GM18511 (cell line): ENCODE measurements around the gene SLC6A2.
A peak's percentile ranks its signal among the peaks of the same experiment; 100 is the strongest.

Source experiments
- ATAC-seq: cut with Tn5 transposase; IDR thresholded peaks from one replicate; pipeline ENCODE4 v1.9.1; 2021; ENCODE audit warnings: mild to moderate bottlenecking, moderate library complexity; ENCODE audit not compliant: unreplicated experiment

Gene SLC6A2

GRCh38 chr16:55668340-55669281, 12.8 kb downstream of the SLC6A2 start:
- no peak for ATAC-seq

- ATAC-seq = no peak
These were observed 15.6 kb downstream of the SLC6A2 start for GRCh38 chr16:55671206-55671973.

GRCh38 chr16:55671974-55672280, 16.1 kb downstream of the SLC6A2 start:
- ATAC-seq = no peak

DNA sequence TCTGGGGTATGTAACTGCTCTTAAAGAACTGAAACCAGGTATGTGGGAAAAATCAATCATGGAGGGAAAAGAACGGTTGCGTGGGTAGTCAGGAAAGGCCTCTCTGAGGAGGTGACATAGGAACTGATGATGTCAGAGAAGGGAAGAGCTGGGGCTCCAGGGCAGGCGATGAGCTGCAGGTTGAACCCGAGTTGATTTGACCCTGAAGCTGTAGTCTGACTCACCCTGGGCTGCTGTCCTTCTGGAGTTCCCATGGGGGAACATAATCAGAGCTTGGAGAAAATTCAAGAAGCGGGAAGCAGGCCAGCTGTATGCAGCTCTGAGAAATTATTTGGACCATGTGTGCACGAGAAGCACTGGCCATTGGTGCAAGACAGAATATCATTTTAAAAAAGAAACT, 16.7 kb downstream of the SLC6A2 start:
- no peak for ATAC-seq

DNA sequence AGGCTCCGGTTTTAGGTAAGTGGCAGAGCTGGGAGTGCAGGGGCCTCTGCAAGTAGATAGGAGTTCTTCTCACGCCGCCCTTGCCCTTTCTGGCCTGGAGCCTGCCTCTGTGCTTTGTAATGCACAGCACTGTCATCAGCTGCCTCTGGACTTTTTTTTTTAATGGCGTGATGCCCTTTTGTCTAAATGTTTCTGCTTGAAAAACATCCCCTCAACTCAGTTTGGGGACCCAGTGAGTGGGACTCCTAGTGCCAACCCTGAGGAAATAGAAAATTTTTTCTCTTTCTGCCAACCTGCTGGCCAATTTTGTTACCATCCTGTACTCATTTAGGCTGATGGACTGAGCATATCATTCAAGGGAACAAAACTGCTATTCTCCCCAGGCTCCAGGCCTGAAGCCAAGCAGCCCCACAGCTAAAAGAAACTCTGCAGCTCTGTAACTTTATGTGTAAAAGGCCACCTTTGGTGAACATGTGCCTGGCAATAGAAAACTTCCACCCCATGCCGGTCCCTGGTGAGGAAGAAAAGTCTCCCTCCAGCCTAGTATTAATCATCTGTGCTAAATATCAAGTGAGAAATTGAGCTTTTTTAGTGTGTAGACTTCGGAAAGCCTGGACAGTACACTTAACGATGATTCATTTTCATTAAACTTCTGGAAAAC, 22.5 kb downstream of the SLC6A2 start:
- no peak for ATAC-seq

DNA sequence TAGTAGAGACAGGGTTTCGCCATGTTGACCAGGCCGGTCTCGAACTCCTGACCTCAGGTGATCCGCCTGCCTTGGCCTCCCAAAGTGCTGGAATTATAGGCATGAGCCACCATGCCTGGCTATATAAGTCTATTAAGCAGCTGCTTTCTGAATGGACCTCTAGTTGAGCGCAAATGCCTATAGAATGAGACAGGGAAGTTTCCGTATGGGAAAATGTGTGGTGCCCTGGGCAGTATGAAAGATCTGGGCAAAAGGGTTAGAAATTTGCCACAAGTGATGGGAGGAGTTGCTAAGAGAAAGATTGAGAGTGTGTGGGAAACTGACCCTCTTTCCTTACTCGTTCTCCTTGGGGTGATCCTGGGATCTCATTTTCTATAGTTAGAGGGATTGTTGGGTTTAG, 26.3 kb downstream of the SLC6A2 start:
- no peak for ATAC-seq

GRCh38 chr16:55685973-55686372, 30.2 kb downstream of the SLC6A2 start:
- no peak for ATAC-seq

- no peak for ATAC-seq
These were observed 30.9 kb downstream of the SLC6A2 start for GRCh38 chr16:55686671-55687070.

DNA sequence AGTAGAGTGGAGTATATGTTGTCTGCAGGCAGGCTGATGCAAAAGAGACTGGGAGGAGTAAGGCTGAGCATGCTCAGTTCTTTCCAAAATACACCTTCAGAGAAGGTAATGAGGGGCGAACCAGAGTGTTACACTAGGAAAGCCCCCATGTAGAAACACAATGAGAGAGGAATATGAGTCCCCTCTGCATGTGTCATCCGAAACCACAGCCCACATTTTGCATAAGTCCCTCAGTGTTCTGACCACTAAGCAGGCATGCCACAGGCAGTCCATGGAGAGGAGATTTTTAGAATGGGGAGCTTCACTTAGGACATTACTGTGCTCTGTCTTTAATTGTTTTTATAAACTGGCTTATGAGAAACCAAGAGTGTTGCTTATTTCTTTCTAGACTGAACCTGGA, 32.0 kb downstream of the SLC6A2 start:
- ATAC-seq = no peak

- no peak for ATAC-seq
These were observed 35.1 kb downstream of the SLC6A2 start for GRCh38 chr16:55690841-55691240.

DNA sequence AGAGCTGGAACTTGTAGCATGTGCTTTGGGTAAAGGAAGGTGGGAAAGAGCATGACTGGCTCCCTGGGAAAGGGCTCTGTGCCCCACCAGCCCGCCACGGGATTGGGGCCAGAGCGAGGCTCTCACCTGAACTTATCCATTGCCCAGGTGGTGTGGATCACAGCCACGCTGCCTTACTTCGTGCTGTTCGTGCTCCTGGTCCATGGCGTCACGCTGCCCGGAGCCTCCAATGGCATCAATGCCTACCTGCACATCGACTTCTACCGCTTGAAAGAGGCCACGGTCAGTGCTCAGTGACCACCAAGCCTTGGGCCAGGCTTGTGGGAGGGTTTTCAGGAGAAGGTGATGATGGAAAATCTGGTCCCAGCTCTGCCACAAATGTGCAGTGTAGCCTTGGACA, 36.0 kb downstream of the SLC6A2 start:
- no peak for ATAC-seq

- no peak for ATAC-seq
These were observed 39.8 kb downstream of the SLC6A2 start for GRCh38 chr16:55695595-55695994.

DNA sequence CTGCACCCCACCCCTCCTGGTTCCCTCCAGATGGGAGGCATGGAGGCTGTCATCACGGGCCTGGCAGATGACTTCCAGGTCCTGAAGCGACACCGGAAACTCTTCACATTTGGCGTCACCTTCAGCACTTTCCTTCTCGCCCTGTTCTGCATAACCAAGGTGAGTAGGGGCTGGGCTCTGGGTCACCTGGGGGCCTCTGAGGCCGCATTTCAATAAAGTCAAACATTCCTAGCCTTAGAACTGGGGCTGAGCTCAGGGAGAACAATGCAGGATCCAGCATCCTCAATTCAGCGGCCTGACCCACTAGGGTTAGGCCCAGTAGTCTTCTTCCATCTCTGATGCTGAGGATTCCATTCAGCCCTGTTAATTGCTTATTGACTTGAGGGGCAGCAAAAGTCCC, 42.1 kb downstream of the SLC6A2 start:
- ATAC-seq = no peak

DNA sequence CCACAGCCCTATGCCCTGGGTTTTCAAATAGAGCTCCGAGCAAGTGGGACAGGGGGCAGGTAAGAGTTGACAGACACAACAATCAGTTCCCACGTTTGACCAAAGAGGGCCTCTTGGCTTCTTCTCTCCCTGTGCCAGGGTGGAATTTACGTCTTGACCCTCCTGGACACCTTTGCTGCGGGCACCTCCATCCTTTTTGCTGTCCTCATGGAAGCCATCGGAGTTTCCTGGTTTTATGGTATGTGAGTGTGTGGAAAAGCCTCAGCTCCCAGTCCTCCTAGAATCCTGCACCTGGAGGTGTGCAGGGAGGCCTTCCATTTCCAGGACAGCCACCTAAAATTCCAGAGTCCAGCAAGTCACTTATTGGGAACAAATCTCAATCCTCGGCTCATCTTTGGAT, 42.5 kb downstream of the SLC6A2 start:
- no peak for ATAC-seq

GRCh38 chr16:55698946-55699345, 43.2 kb downstream of the SLC6A2 start:
- ATAC-seq = no peak

- no peak for ATAC-seq
These were observed 43.8 kb downstream of the SLC6A2 start for GRCh38 chr16:55699616-55700015.

GRCh38 chr16:55700067-55700466, 44.3 kb downstream of the SLC6A2 start:
- ATAC-seq = no peak

DNA sequence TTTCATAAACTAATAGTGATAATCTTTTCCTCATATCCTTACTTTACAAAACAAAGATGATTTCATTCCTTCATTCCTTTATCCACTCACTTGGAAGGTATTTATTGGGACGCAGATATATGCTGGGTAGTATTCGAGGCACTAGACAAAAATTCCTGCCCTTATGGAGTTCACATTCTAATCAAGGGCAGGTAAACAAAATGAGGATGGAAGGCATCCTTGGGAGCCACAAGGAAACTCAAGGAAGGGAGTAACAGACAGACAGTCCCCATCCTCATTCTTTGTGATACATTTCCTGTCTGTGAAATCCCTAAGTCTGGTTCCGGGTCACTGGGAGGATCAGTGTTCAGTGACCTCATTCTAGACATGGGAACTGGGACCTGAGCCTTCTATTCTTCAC, 45.2 kb downstream of the SLC6A2 start:
- ATAC-seq = no peak

GRCh38 chr16:55701442-55702319, 45.9 kb downstream of the SLC6A2 start:
- peak; percentile 82 for ATAC-seq
